HG03565 (cell line): ENCODE measurements around the gene N4BP3.

Source experiments
- ATAC-seq: cut with Tn5 transposase; IDR thresholded peaks from one replicate; pipeline ENCODE4 v1.9.1; 2021; ENCODE audit warnings: mild to moderate bottlenecking, moderate library complexity; ENCODE audit not compliant: unreplicated experiment

Gene N4BP3

GRCh38 chr5:178098685-178099084, 14.6 kb upstream of the N4BP3 start:
- no peak for ATAC-seq

GRCh38 chr5:178103612-178104011, 9.7 kb upstream of the N4BP3 start:
- no peak for ATAC-seq

GRCh38 chr5:178104492-178104891, 8.8 kb upstream of the N4BP3 start:
- no peak for ATAC-seq

- no peak for ATAC-seq
Observed at GRCh38 chr5:178106086-178106485, 7.2 kb upstream of the N4BP3 start.

- no peak for ATAC-seq
Observed at GRCh38 chr5:178106556-178107239, 6.6 kb upstream of the N4BP3 start.

GRCh38 chr5:178107756-178108310, 5.5 kb upstream of the N4BP3 start:
- ATAC-seq = no peak

GRCh38 chr5:178108446-178108845, 4.9 kb upstream of the N4BP3 start:
- no peak for ATAC-seq

- no peak for ATAC-seq
Observed at GRCh38 chr5:178108966-178109365, 4.4 kb upstream of the N4BP3 start.

- ATAC-seq = no peak
Observed at GRCh38 chr5:178110511-178110910, 2.8 kb upstream of the N4BP3 start.

- ATAC-seq = no peak
Observed at GRCh38 chr5:178111925-178112324, 1.4 kb upstream of the N4BP3 start.

GRCh38 chr5:178112545-178112944, 787 bp upstream of the N4BP3 start:
- no peak for ATAC-seq

- ATAC-seq = no peak
Observed at GRCh38 chr5:178113841-178114324, 551 bp downstream of the N4BP3 start.

- ATAC-seq = no peak
Observed at GRCh38 chr5:178114325-178115135, 1.2 kb downstream of the N4BP3 start.

GRCh38 chr5:178115136-178115813, 1.9 kb downstream of the N4BP3 start:
- no peak for ATAC-seq

- no peak for ATAC-seq
Observed at GRCh38 chr5:178115814-178116142, 2.4 kb downstream of the N4BP3 start.

- ATAC-seq = peak; percentile 20
Observed at GRCh38 chr5:178116143-178116885, 3.0 kb downstream of the N4BP3 start.

GRCh38 chr5:178117923-178118701, 4.8 kb downstream of the N4BP3 start:
- ATAC-seq = no peak

GRCh38 chr5:178119915-178120606, 6.7 kb downstream of the N4BP3 start:
- ATAC-seq = no peak

- ATAC-seq = peak; percentile 76
Observed at GRCh38 chr5:178120607-178121357, 7.5 kb downstream of the N4BP3 start.
